ENCODE data around the gene CNTN4.

- TF ChIP-seq, protein P1, sequence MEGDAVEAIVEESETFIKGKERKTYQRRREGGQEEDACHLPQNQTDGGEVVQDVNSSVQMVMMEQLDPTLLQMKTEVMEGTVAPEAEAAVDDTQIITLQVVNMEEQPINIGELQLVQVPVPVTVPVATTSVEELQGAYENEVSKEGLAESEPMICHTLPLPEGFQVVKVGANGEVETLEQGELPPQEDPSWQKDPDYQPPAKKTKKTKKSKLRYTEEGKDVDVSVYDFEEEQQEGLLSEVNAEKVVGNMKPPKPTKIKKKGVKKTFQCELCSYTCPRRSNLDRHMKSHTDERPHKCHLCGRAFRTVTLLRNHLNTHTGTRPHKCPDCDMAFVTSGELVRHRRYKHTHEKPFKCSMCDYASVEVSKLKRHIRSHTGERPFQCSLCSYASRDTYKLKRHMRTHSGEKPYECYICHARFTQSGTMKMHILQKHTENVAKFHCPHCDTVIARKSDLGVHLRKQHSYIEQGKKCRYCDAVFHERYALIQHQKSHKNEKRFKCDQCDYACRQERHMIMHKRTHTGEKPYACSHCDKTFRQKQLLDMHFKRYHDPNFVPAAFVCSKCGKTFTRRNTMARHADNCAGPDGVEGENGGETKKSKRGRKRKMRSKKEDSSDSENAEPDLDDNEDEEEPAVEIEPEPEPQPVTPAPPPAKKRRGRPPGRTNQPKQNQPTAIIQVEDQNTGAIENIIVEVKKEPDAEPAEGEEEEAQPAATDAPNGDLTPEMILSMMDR (IDR thresholded peaks at IDR 0.05) = no peak
- TF ChIP-seq POLR2A (IDR thresholded peaks at IDR 0.05) = no peak
Observed at GRCh38 chr3:2236203-2236602, 137.5 kb downstream of the CNTN4 start.

Measured in right lobe of liver (tissue), 4 donors.